OCI-M1 (cell line): Measurements from ENCODE around the gene HAUS1.
"Not testable (repeated sequence)": the region's sequence is repeated elsewhere in the genome, so short reads cannot be mapped to it uniquely, and the experiment has no call there.

Source experiments
- DNase-seq: peaks from one replicate; lab custom pipeline; 2025; lab: John Stamatoyannopoulos, UW

HAUS1 gene

DNA sequence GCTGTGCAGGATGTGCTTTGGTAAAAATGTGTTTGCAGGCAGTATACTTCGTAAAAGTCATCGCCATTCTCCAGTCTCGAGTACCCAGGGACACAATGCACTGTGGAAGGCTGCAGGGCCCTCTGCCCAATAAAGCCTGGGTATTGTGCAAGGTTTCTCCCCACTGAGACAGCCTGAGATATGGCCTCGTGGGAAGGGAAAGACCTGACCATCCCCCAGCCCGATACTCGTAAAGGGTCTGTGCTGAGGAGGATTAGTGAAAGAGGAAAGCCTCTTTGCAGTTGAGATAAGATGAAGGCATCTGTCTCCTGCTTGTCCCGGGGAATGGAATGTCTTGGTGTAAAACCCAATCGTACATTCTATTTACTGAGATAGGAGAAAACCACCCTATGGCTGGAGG lies 15.7 kb upstream of the HAUS1 start:
- DNase-seq = peak; percentile 47

DNA sequence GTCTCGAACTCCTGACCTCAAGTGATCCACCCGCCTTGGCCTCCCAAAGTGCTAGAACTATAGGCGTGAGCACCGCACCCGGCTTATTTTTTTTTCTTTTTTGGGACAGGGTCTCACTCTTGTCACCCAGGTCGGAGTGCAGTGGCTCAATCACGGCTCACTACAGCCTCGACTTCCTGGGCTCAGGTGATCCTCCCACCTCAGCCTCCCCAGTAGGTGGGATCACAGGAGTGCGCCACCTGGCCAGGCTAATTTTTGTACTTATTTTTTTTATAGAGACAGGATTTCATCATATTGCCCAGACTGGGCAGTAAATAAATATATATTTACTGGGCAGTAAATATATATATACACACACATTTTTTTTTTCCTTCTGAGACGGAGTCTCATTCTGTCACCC lies 8.7 kb upstream of the HAUS1 start:
- DNase-seq = no peak

DNA sequence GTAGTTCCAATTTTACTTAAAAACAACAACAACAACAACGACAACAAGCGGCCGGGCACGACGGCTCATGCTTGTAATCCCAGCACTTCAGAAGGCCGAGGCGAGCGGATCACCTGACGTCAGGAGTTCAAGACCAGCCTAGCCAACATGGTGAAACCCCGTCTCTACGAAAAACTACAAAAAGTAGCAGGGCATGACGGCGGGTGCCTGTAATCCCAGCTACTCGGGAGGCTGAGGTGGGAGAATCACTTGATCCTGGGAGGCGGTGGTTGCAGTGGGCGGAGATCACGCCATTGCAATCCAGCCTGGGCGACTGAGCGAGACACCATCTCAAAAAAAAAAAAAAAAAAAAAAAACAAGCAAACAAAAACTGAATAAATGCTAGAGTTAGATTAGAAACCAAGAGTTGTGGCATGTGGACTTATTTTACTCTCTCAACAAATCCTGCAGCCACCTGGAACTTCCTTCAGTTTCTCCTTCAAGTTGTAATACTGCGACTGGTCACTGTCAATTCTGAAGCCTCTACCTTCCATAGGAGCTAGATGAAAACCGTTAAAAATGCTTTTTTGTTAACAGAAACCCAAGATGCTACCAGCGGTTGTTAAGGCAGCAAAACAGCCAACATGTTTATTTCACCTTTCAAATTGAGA lies 7.4 kb upstream of the HAUS1 start:
- DNase-seq = peak; percentile 45

DNA sequence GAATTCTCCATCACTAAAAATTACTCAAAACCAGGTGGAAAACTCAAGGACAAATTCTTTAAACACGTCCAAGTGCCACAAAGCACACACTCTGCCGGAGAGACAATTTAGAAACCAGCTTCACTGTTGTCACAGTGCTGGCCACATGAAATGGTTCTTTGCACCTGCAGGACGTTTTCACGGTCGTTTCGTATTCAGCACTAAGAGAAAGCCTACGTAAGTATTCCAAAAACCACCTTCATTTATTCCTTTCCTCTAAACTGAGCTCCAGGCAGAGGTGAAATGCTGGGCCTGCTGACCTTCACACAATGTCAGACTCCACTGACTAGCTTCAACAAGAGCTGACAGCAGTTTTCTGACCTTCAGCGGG lies 6.8 kb upstream of the HAUS1 start:
- peak; percentile 64 for DNase-seq

DNA sequence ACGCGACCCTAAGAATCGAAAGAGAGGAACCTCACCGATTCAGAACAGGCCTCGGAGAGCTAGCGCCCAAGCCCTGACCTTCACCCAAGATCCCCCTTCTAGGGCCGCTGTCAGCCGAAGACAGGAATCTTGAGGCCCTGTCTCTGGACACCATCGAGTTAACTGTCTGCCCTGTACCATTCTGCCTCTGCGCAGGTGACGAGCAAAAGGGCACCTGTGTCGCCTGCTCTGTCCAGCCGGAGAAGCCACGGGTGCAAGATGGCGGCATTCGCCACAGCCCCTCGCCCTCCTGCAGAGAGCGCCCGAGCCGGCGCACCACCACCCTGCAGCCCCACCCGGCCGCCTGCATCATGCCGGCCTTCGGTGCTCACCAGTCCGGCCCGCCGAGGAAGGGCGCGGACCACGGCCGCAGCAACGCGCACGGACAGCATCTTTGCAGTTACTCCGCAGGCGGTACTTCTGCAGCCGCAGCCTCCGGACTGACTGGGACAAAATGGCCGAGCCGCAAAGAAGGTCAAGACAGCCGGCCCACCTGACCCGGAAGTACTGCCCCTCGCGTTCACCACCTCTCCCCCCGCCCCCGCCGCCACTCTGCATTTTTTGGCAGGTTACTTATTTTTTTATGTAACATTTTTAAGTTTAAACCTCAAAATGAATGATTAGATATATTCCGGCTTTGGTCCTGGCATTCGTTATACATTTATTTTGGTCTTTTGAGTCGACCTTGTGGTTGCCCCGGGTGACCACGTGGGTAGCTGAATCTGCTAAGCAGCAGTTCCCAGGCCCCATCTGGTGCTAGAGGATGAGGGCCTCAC lies 6.2 kb upstream of the HAUS1 start, which contains the start of gene ATP5F1A:
TSS of gene ATP5F1A (minus strand) at position 496 of the 815 bp plus-strand sequence. CDS start at position 431, 65 bp downstream.
- peak; percentile 87 for DNase-seq

DNA sequence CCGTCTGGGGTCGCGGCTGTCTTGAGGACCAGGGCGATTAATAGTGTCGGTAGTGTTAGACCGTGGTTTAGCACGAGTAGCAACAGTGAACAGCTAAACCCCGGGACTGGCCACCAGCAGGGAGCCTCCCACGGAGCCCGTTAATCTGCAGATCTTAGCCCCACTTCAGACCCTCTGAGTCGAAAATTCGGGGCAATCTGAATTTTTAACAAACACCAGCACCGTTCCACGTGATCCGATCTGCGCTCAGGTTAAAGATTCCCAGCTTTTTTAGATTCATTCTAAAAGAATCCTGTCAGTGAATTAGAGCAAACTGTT lies 5.6 kb upstream of the HAUS1 start:
- DNase-seq = peak; percentile 66

DNA sequence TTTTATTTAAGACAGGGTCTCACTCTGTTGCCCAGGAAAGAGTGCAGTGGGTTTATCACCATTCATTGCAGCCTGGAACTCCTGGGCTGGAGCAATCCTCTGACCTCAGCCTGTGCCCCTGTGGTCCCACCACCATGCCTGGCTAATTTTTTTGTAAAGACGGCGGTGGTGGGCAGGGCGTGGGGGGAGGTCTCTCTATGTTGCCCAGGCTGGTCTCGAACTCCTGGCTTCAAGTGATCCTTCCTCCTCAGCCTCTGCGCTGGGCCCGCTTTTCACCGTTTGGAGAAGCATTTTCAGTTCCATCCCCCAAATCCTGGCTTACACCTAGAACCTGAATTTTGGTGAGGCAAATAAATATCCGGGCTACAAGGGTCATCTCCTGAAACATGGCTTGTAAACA lies 4.7 kb upstream of the HAUS1 start:
- no peak for DNase-seq

DNA sequence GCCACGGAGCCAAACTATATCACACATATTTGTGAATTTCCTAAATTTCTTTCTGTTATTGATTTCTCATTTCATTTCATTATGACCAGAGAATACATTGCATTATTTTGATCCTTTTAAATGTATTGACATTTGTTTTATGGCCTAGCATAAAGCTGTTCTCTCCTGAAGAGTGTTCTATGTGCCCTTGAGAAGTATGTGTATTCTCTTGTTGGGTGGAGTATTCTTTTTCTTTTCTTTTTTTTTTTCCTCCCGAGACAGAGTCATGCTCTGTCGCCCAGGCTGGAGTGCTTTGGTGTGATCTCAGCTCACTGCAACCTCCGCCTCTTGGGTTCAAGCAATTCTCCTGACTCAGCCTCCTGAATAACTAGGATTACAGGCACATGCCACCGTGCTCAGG lies 5.2 kb downstream of the HAUS1 start:
- no peak for DNase-seq

DNA sequence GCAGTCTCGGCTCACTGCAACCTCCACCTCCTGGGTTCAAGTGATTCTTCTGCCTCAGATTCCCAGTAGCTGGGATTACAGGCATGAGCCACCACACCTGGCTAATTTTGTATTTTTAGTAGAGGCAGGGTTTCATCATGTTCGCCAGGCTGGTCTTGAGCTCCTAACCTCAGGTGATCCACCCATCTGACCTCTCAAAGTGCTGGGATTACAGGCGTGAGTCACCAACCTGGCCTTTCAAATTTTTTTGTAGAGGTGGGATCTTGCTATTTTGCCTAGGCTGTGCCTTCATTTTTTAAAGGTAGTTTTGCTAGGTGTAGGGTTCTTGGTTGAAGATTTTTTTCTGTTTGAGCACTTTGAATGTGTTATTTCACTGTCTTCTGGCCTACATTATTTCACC lies 6.2 kb downstream of the HAUS1 start:
- DNase-seq = no peak

DNA sequence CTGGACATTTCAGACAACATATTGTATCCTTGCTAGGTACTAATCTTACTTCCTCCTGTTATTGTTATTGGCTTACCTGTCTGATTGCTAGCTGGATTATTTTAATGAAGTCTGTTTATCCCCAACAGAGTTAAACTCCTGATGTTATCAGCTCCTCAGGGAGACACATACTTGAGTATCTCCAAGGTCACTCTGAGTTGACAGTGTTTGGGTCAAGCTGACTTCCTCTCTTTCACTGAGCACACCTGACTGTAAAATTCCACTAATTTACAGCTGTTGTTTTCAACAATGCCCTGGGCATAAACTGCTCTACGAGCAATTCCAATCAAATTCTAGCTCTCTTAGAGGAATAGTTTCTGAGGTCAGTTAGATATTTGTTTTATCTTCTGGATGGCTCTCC lies 9.6 kb downstream of the HAUS1 start:
- DNase-seq = no peak

DNA sequence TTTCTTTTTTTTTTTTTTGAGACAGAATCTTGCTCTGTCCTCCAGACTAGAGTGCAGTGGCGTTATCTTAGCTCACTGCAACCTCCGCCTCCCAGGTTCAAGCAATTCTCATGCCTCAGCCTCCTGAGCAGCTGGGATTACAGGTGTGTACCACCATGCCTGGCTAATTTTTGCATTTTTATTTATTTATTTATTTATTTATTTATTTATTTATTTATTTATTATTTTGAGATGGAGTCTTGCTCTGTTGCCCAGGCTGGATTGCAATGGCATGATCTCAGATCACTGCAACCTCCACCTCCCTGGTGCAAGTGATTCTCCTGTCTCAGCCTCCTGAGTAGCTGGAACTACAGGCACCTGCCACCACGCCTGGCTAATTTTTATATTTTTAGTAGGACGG lies 22.4 kb downstream of the HAUS1 start:
- DNase-seq = not testable (repeated sequence)

DNA sequence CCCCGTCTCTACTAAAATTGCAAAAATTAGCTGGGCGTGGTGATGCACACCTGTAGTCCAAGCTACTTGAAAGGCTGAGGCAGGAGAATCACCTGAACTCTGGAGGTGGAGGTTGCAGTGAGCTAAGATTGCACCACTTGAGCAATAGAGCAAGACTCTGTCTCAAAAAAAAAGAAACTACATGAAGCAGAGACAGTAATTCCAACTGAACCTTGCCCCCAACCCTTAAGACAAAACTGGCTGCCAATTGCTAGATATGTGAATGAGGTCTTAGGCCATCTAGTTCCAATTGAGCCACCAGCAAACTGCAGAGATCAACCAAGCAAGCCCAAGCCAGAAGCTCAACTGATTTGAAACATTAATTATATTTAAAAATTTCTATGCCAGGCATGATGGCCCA lies 25.9 kb downstream of the HAUS1 start:
- DNase-seq = no peak

DNA sequence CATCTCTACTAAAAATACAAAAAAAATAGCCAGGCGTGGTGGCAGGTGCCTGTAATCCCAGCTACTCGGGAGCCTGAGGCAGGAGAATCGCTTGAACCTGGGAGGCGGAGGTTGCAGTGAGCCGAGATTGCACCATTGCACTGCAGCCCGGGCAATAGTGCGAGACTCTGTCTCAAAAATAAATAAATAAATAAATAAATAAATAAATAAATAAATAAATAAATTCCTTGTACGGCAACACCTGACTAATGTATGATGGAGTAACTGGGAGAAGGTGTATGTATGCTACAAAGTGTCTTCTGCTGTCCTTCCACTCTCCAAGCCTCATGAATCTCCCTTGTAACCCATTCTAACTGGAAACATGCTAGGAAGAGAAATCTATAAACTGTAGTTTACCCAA lies 26.4 kb downstream of the HAUS1 start:
- DNase-seq = not testable (repeated sequence)

DNA sequence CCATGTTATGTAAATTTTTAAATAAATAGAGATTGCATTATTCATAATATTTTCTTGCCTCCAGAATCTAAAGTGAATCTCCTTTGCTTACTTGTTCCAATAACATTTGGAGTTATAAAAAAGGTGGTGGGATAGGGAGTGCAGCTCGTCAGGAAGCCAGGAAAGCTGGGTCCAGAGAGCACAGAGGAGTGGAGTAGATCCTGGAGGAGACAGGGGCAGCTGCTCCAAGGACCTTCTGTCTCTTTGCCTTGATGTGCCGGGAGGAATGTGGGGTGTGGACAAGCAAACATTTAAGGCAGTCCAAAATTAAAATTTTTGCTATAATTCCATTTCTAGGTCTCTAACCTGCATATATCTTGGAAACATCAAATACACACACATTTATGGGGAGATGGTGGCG lies 29.3 kb downstream of the HAUS1 start:
- DNase-seq = no peak

DNA sequence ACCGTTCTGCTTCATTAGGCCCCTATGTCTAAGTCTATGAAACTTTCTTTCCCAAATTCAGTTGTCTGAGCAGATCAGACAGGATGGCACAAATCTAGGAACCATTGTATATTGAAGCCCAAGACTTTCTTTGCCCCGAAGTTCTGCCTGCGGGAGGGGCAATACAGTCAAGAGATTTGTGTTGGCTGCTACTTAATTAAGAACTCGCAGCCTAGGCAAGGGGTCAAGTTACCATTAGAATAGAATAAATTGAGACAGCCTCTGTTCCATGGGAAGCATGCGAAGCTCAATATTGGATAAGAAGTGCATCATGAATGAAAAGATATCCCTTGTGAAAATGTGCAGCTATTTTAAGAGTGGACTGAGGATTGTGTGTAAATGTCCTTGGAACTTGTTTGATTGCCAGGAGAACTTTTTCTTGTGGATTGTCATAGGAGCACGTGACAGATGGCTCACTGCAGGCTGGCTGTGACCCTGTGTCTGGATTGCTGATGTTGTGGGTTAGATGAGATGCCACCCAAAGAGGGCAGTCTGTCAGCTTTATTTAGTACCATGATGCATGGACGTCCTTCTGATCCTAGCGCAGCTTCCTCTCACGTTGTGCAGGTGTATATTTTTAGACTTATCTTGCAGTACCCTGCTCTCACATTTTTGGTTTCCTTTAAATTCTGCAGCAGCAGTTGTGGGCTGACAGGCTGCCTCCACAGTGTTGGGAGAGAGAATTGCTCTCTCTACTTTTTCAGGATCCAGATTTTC lies 30.9 kb downstream of the HAUS1 start:
- DNase-seq = no peak

DNA sequence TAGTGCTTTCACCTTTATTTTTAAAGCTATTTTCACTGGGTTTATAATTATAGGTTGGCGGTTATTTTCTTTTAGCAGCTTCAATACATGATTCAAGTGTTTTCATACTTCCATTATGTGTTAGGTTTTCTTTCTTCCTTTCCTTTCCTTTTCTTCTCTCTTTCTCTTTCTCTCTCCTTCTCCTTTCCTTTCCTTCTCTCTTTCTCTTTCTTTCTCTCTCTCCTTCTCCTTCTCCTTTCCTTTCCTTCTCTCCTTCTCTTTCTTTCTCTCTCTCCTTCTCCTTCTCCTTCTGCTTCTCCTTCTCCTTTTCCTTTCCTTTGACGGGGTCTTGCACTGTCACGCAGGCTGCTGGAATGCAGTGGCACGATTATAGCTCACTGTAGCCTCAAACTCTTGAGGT lies 36.0 kb downstream of the HAUS1 start:
- DNase-seq = no peak

DNA sequence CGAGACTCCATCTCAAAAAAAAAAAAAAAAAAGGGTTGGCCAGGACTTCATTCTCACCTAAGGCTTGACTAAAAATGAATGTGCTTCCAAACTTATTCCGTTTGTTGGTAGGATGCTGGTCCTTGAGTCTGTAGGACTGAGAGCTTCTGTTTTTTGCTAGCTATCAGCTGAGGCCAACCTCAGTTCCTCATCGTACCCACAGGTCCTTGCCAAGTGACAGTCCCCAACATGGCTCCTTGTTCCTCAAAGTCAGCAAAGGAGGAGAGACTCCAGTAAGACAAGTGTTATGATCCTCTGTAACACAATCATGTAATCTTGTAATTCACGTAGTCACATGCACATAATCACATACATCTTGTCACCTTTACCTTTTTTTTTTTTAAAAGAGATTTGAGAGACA lies 37.0 kb downstream of the HAUS1 start:
- DNase-seq = no peak

DNA sequence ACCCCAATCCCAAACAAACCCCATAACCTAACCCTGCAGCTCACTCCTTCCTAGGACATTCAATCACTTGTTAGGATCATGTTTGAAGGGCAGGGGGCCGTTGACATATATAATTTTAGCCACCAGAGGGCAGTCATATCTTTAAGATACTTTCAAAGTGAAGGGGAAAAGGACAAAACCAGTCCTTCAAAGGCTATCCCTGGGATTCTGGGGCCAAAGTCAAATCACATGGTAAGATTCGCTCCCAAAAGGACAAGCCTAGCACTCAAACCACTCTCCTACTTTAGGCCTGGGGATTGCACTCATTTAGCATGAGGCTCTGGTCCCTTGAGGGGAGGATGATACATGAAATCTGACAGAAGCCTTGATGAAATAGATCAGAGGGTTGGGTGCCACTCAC lies 44.6 kb downstream of the HAUS1 start:
- peak; percentile 87 for DNase-seq

DNA sequence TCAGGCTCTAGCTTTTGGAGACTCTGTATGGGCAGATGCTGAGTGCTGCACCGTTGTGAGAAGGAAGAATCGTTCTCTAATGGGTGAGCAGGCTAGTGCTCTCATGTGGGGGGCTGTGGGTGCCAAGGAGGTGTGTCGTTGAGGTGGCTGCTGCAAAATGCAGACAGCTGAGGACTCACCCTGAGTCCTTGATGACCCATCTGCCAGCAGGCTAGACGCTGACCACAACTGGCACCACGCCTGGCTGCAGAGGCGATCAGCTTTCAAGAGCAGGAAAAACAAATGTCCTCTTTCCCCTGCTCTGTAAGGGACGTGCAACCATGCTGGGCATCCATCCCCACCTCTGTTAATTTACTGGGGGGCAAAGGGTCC lies 48.2 kb downstream of the HAUS1 start:
- peak; percentile 46 for DNase-seq

DNA sequence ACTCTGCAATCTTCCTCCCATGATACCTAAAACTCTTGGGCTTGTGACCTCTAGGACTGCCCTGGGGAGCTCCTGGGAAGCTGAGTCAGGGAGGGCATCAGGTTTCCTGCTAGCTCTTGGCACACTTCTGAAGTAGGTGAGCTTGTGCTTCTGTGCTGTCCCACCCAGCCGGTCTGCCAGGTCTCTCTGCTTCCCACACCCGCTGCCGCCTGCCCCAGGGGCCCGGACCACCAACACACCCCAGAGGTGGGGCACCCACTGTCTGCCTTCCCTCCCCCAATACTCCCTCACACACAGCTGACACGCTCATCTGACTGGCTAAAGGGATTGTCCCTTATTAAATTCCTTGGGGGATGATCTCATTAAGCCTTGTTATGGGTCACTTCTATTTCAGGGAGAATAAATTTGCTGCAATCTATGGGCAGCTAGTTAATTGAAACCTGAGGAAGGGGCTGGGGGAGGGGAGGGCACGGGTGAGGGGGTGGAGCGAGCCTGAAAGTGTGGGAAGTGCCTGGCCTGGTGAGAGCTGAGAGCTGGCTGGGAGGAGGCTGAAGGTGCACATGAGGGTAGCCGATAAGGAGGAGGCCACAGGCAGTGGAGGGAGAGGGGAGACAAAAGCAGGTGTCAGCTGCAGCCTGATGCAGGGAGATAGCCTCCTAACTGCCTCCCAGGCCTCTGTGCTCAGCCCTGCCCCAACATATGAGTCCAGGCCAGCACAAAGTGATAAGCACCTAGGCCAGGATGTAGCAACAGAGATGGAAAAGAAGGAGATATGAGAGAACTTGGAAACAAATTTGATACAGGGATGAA lies 48.8 kb downstream of the HAUS1 start:
- peak; percentile 92 for DNase-seq

DNA sequence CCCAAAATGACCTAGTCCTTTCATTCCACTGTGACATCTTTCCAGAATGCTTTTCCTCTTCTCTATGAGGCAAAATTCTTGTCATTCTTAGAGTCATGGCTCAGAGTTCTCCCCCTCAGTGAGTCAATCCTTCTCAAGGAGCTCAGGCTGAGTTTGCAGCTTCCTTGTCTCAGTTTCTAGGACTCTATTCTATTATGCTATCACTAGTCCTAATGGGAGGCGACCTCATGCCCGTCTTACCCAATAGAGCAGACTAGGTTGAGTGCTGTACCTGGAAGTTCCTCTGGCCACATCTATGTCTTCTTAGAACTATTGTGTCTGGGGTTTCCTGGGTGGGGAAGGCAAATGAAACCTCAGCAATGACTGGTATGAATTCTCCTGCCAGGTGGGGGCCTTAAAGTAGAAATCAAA lies 51.5 kb downstream of the HAUS1 start:
- DNase-seq = peak; percentile 30

DNA sequence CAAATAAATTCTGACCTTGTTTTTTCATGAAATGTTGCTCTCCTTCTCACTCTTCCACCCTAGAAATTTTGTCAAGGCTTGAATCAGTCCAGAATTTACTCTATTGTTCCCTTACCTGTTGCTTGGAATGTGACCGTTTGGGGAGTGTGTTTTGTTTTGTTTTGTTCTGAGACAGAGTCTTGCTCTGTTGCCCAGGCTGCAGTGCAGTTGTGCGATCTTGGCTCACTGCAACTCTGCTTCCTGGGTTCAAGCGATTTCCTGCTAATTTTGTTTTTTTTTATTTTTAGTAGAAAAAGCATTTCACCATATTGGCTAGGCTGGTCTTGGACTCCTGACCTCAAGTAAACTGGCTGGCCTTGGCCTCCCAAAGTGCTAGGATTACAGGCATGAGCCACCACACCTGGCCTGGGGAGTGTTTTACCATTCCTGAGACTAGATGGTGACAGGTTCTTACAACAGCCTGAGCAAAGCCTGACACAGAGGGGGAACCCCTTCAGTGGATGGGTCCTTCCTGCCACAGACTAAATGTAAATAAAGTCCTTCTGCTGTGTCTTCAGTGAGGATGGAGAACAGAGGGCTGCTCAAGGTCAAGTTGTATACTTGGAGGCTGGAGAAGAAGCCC lies 52.0 kb downstream of the HAUS1 start:
- no peak for DNase-seq
